HL-60/S4 treated with retinoic acid at 250 ng/mL for 4 days and 3 days (cell line): ENCODE measurements around the gene TMEM101.
"Not testable (repeated sequence)": the region's sequence is repeated elsewhere in the genome, so short reads cannot be mapped to it uniquely, and the experiment has no call there.

ENCODE experiments used
- in situ Hi-C: fragments of 300-500 bp; cut with MboI; formaldehyde crosslinking; loops from 2 replicates; pipeline ENCODE4 v1.7.0; 2022; ENCODE audit warnings: low sequenced_read_pairs

TMEM101 gene

DNA sequence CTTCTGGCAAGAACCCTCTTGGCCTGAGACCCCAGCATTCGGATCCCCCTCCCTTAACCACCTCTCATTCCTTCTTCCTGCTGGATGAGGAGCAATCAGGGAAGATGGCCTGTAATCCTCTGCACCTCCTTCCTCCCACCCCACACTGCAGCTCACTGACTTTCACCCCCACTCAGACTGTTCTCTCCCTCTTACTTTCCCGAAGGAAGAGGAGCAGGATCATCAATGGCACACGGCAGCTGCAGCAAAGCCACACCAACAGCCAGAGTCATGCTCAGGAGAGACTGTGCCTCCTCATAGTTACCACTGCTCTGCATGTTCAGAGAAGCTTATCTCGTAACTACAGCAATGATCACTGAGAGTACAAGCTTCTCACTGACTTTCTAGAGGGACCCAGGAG is 10.1 kb upstream of the TMEM101 start:
- in situ Hi-C loops, result no loop called here

- in situ Hi-C loops, result no loop called here
Observed at GRCh38 chr17:44024271-44024663, 9.5 kb upstream of the TMEM101 start.

DNA sequence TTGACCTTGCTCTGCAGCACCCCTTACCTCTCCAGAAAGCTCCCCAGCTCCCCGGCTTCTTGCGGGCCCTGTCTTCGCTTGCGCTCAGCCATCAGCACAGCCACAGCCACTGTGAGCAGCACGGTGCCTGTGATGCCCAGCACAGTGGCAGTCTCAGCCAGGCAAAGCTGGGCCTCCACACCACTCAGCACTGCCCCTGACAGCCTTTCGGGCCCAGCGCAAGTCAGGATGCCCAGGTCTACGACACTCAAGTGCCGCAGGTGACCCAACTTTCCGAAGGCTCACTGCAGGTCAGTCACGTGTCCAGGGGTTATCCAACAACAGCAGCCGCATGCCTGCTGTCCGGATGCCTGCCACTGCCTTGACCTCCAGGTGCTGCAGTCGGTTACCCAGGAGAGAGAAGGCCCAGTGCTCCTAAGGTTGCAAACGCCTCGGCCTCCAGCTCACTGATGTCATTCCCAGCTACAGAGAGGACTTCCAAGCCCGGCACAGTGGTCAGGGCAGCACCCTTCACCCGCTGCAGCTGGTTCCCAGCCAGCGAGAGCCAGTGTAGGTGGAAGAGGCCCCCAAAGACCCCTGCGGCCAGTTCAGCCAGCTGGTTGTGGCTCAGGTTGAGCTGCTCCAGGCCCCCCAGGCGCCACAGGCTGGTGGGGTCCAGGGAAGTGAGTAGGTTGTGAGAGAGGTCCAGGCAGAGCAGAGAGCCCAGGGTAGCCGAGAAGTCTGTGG is 8.9 kb upstream of the TMEM101 start:
- in situ Hi-C loops, result no loop called here

DNA sequence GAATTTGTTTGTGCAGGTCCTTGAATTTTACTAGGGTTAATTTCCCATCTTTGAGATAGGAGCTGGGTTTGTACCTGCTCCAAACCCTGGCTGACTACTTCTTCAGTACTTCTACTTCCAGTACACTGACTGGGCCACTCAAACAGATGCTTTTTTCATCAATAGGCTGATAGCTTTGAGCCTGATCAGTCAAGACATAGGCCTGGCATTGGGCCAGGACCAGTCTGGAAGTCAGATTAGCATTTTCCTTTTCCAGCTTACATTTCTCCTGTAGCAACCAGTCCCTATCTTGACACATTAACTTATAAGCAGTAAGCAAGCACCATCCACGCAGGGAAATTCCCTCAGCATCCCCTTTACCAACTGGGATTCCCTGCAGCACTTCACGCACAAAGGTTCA is 7.5 kb upstream of the TMEM101 start:
- in situ Hi-C loops, result no loop called here

GRCh38 chr17:44021227-44021626 is 6.5 kb upstream of the TMEM101 start:
- in situ Hi-C loops, result not testable (repeated sequence)

DNA sequence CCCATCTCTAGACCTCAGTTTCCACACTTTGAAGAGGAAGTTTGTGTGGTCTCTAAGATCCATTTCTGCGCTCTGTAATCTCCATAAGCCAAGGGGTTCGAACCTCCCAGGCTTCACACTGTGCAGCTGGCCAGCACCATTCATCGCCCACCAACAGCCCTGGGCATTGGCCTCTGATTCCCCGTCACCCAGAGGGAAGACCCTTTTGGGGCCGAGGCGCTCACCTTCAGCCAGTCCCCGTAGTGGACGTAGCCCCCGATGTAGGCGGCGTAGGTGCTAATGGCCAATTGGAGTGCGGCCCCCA is 678 bp downstream of the TMEM101 start:
- in situ Hi-C loops, result no loop called here

GRCh38 chr17:44012874-44013273 is 1.9 kb downstream of the TMEM101 start:
- in situ Hi-C loops, result no loop called here

DNA sequence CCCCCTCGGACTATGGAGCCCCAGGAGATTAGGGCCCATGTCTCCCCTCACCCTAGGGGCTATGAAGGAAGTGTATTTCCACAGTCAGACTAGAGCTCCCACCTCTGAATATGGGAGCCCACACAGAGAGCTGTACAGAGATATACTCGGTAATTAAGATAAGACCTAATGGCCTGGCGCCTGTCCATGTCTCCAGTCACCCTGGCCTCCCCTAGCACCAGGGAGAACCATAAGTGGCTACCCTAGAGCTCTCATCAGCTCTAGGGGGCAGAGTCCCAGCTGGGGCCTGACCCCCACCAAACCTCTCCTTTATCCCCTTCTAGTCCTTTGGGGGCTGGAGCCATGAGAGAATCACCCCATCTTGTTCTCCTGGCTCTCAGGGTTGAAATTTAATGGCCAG is 2.4 kb downstream of the TMEM101 start:
- in situ Hi-C loops, result no loop called here

DNA sequence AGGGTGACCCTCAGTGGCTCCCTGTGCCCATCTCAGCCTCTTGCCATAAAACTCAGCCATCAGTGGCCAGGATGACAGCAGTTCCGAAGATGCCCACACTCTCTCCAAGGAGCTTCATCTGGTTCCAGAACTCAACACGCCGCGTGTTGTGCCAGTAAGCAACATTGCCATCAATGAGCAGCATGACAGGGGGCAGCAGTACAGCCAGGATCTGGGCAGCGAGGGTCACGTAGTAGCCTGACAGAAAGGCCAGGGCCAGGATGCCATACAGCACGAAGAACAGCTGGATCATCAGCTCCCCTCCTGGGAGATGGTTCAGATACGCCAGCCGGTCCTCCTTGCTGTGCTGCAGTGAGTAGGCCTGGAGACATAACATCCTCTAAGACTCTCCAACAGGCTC is 2.9 kb downstream of the TMEM101 start:
- in situ Hi-C loops, result no loop called here

- in situ Hi-C loops, result no loop called here
Observed at GRCh38 chr17:44010966-44011647, 3.7 kb downstream of the TMEM101 start.

- in situ Hi-C loops, result no loop called here
Observed at GRCh38 chr17:44008205-44008909, 6.4 kb downstream of the TMEM101 start.

GRCh38 chr17:44007346-44008204 is 7.2 kb downstream of the TMEM101 start:
- in situ Hi-C loops, result no loop called here

- in situ Hi-C loops, result no loop called here
Observed at GRCh38 chr17:44006598-44007345, 8.0 kb downstream of the TMEM101 start.

- in situ Hi-C loops, result no loop called here
Observed at GRCh38 chr17:44006272-44006597, 8.5 kb downstream of the TMEM101 start.

- in situ Hi-C loops, result no loop called here
Observed at GRCh38 chr17:44005527-44006271, 9.1 kb downstream of the TMEM101 start.

GRCh38 chr17:44004761-44005526 is 9.8 kb downstream of the TMEM101 start:
- in situ Hi-C loops, result no loop called here

GRCh38 chr17:44004077-44004760 is 10.5 kb downstream of the TMEM101 start, which contains the start of gene NAGS:
TSS of gene NAGS (plus strand) at chr17:44004622. CDS start at chr17:44004664, 42 bp downstream.
- in situ Hi-C loops, result no loop called here

DNA sequence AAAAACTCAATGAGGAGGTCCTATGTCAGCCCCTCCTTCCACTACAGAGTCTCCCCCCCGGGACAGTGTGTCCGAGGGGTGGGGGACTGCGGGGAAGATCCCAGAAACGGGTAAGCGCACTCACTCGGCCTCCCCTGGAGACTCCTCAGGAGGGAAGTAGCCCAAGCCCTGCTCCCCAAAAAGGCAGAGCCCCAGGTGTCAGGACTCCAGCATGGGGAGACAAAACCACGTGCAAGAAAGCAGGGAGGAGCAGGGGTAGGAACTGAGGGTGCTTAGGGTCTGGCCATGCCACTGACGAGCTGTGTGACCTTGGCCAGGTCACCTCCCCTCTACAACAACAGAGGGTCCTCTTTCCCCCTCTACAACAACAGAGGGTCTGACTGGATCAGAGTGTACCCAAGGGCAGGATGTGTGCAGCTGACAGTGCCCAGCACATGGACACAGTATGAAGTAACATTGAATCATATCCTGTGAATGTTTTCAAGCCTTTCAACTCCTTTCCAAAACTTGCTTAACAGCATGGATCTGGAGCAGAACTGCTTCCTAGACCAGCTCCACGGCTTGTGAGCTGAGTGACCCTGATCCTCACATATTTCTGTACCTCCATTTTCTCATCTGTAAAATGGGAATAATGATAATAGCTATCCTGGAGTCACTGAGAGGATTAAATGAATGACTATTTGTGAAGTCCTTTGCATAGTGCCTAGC is 12.5 kb downstream of the TMEM101 start:
- in situ Hi-C loops, result no loop called here
